ENCODE measurements around the gene ACP6.

ACP6 gene

GRCh38 chr1:147651466-147651865, 18.9 kb downstream of the ACP6 start:
- no peak for DNase-seq (ENCODE audit: low spot score)

DNA sequence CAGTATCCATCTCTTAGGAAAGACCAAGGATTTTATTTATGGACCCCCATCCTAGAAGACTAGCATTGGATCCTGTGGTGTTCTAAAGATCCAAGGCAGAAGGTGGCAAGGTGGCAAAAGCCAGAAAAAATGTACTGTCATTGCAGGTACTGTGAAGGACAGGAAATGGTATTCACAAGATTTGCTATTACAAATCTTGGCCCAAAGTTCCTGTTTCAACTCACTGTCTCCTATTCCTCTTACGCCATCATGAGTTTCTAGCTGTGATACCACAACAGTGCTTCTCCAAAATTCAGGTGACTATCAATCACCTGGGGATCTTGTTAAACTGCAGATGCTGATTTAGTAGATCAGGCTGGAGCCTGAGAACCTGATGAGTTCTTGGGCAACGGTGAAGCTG, 21.4 kb downstream of the ACP6 start:
- DNase-seq (ENCODE audit: low spot score) = no peak

- DNase-seq (ENCODE audit: low spot score) = no peak
These were observed 22.3 kb downstream of the ACP6 start for GRCh38 chr1:147647796-147648633.

GRCh38 chr1:147643974-147644373, 26.4 kb downstream of the ACP6 start:
- no peak for DNase-seq (ENCODE audit: low spot score)

GRCh38 chr1:147641695-147642592, 28.4 kb downstream of the ACP6 start:
- DNase-seq (ENCODE audit: low spot score) = peak; percentile 69

- DNase-seq (ENCODE audit: low spot score) = no peak
These were observed 29.0 kb downstream of the ACP6 start for GRCh38 chr1:147641291-147641690.

- peak; percentile 91 for DNase-seq (ENCODE audit: low spot score)
These were observed 29.7 kb downstream of the ACP6 start for GRCh38 chr1:147640553-147641165.

GRCh38 chr1:147636314-147636713, 34.0 kb downstream of the ACP6 start:
- no peak for DNase-seq (ENCODE audit: low spot score)

DNA sequence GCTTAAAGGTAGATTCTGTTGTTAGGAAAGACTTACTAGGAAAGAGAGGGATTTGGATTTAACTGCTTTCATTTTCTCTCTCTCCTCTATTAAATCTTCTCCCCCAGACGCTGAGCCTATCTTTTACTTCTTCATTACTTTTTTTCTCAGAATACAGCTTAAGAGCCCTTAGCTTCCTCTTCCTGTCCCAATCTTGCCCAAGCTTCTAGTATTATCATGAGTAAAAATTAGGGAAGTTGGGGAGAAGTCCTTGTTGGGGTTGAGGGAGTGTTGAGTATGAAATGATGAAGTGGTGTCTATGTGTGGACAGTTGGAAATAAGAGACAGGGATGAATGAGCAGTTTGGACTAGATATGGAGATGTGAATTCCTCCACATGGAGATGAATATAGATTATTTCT, 35.0 kb downstream of the ACP6 start:
- DNase-seq (ENCODE audit: low spot score) = no peak

DNA sequence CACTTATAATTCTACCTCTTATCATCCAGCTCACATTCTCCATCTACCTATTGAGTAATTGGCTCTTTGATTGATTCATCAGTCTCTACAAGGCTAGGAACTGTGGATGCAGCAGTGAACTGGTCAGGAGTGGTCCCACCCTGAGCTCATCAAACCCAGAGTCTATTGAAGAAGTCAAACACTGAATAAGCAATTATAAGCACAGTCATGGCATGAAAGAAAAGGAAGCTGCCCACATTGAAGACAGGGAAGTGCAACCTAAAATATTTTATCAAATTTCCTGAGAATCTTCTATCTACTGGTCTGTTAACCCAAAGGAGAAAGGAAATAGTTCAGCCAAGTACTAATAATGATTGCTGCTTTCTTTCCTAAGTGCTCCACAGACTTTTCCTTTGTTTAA, 35.7 kb downstream of the ACP6 start:
- DNase-seq (ENCODE audit: low spot score) = no peak

GRCh38 chr1:147633759-147634158, 36.6 kb downstream of the ACP6 start:
- DNase-seq (ENCODE audit: low spot score) = no peak

DNA sequence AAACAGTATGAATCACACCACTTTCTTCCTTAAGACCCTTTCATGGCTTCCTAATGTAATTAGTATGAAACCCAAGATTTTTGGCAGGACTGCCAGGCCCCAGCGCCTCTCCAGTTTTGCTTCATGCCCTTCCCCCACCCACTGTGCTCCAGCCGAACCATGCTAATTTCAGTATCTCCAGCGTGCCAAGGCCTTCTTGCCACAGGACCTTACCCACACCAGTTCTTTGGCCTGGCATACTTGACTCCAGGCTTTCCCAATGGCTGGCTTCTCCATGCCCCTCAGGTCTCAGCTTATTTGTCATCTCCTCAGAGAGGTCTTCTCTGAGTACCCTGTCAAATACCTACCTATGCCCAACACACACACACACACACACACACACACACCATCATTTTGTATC, 38.5 kb downstream of the ACP6 start:
- no peak for DNase-seq (ENCODE audit: low spot score)

DNA sequence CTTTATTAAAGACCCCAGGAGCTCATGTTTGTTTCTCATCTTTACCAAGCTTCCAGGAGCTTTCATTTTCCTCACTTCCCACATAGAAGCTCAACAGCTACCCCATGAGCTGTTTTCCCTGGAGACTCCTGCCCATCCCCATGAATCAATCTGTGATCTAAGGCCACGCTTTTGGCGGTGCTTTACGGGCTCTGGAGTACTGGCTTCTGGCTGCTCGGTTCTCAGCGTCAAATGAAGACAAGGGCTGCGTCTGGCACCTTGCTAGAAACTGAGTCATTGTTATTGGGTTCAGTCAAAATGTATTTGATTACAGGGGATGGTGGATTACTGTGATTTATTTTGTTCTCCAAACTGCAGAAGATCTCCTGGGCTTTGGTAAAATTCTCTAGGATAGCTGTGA, 39.9 kb downstream of the ACP6 start:
- DNase-seq (ENCODE audit: low spot score) = peak; percentile 35

GRCh38 chr1:147630022-147630421, 40.3 kb downstream of the ACP6 start:
- no peak for DNase-seq (ENCODE audit: low spot score)

DNA sequence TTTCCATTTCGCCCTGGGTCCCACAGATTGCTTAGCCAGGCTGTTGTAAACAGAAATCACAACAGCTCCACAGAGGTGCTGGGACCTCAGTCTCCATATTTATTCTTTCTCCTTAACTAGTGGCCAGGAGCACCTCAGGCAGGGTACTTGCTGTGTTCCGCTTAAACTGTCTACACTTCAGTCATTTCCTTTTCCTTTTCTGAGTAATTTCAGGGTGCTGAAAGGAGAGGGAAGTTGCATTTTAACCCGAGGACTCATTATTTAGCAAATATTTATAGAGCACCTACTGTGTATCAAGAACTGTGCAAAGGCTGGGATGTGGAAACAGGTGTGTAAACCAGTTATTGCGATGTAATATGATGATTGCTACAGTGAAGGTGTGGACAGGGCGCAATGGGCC, 41.9 kb downstream of the ACP6 start:
- DNase-seq (ENCODE audit: low spot score) = no peak

GRCh38 chr1:147627435-147628110, 42.8 kb downstream of the ACP6 start:
- peak; percentile 84 for DNase-seq (ENCODE audit: low spot score)

DNA sequence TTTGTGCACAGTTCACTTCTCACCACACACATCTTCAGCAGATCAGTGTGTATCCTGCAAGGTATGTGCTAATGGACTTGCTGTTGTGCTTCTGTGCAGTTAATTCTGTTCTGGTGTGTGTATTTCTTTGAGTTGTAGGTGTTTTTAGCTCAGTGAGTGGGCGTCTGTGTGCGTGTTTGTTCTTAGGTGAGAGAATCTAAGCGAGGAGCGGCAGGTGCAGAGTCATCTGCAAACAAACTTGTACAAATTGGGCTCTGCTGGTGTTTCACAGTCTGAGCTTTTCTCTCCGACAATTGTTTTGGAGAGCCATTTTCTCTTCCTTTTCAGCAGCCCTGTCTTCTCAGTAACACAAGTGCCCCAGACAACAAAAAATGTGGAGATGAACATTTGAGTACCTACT, 43.6 kb downstream of the ACP6 start:
- DNase-seq (ENCODE audit: low spot score) = no peak

- no peak for DNase-seq (ENCODE audit: low spot score)
These were observed 44.0 kb downstream of the ACP6 start for GRCh38 chr1:147626291-147626690.

GRCh38 chr1:147625362-147625995, 44.8 kb downstream of the ACP6 start:
- DNase-seq (ENCODE audit: low spot score) = no peak

DNA sequence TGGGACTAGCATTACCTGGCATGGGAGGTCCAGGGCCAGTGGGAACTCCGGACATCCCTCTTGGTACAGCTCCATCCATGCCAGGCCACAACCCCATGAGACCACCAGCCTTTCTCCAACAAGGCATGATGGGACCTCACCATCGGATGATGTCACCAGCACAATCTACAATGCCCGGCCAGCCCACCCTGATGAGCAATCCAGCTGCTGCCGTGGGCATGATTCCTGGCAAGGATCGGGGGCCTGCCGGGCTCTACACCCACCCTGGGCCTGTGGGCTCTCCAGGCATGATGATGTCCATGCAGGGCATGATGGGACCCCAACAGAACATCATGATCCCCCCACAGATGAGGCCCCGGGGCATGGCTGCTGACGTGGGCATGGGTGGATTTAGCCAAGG, 45.8 kb downstream of the ACP6 start:
- no peak for DNase-seq (ENCODE audit: low spot score)

DNA sequence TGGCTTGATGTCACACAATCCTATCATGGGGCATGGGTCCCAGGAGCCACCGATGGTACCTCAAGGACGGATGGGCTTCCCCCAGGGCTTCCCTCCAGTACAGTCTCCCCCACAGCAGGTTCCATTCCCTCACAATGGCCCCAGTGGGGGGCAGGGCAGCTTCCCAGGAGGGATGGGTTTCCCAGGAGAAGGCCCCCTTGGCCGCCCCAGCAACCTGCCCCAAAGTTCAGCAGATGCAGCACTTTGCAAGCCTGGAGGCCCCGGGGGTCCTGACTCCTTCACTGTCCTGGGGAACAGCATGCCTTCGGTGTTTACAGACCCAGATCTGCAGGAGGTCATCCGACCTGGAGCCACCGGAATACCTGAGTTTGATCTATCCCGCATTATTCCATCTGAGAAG, 46.3 kb downstream of the ACP6 start:
- DNase-seq (ENCODE audit: low spot score) = no peak

DNA sequence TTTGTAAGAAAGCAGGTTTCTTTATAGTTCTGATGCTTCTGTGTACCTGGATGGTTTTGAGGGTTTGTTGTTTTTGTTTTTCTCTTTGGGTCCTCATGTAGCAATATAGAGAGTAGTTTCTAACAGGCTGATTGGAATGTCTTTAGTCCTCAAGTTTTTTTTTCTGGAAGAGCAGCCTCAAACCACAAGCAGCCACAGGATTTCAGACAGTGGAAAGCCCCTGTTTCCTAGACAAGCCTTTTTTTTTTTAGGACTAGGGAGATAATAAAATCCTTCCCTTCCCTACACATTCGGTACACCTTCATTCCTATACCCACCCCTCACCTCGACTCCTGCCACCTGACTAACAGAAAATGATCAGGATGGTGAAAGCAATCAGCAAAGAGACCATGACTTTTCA, 47.6 kb downstream of the ACP6 start:
- peak; percentile 58 for DNase-seq (ENCODE audit: low spot score)

Measured in GM03348 (cell line).